Ascending aorta (tissue), 2 donors: ENCODE data around the gene LAMB1. TPM values are rescaled to one million over a fixed set of nuclear protein-coding genes. Genes with fewer than 3 reads are reported as not detected.

Experiments used
- DNase-seq, 2 donors: peaks; one replicate each; pipeline ENCODE4 v3.0.0-alpha.2; 2019; ENCODE audit warnings: low spot score in 2 of 2
- H3K27ac ChIP-seq, 2 donors: fragments of 200-600 bp; sonication (generic); one replicate each; pipeline ENCODE4 v1.5.1; 2016 to 2017; ENCODE audit warnings: mild to moderate bottlenecking in 1 of 2
- H3K27me3 ChIP-seq: fragments of 200-600 bp; sonication (generic); one replicate; pipeline ENCODE4 v1.5.1; 2017
- H3K36me3 ChIP-seq, 2 donors: fragments of 200-600 bp; sonication (generic); one replicate each; pipeline ENCODE4 v1.5.1; 2016
- H3K4me1 ChIP-seq, 2 donors: fragments of 200-600 bp; sonication (generic); one replicate each; pipeline ENCODE4 v1.5.1; 2016 to 2017; ENCODE audit warnings: mild to moderate bottlenecking in 1 of 2
- H3K4me3 ChIP-seq, 2 donors: fragments of 200-600 bp; sonication (generic); one replicate each; pipeline ENCODE4 v1.5.1; 2016 to 2017; ENCODE audit warnings: mild to moderate bottlenecking in 1 of 2
- H3K9me3 ChIP-seq, 2 donors: fragments of 200-600 bp; sonication (generic); one replicate each; pipeline ENCODE4 v1.5.1; 2016
- CTCF ChIP-seq, 3 experiments: fragments of 200-600 bp in 2 of 3; fragments of 450-650 bp in 1 of 3; sonication (generic) in 2 of 3; IDR thresholded peaks; one replicate each; pipeline ENCODE4 v1.5.1; 2016 to 2019; ENCODE audit warnings: antibody characterized with exemption in 3 of 3, mild to moderate bottlenecking in 1 of 3, moderate library complexity in 1 of 3
- intact Hi-C: fragments of 100-400 bp; cut with DNase I; formaldehyde crosslinking; loops from one replicate; pipeline ENCODE4 v1.15.1; 2023
- total RNA-seq: library from RNA; depleted of rRNA; stranded (reverse); fragments of >200 nt; gene quantifications from one replicate; pipeline ENCODE4 v1.1.0, GENCODE V29; 2016

Gene LAMB1
- total RNA-seq, 1 donor from 2014 or later = 198 TPM

GRCh38 chr7:108027239-108027638 is 24.3 kb upstream of the LAMB1 start:
- no peak overlapping the region for H3K4me3 ChIP-seq
- H3K9me3 ChIP-seq = no peaks in the 10 kb centered on the region
- H3K27me3 ChIP-seq = no peaks in the 10 kb centered on the region
- no peak for DNase-seq
- H3K36me3 ChIP-seq = no peaks in the 10 kb centered on the region
- intact Hi-C loops = loop anchor here (5.0 kb wide), 1 partner anchor 135 kb away; the partner anchor contains the start of gene DLD
- H3K4me1 ChIP-seq = peaks cover 0 to 19% of the 10 kb centered on the region in 2 donors
- H3K27ac ChIP-seq = peak overlapping the region; percentile 62 to 63
- TF ChIP-seq CTCF (IDR thresholded peaks at IDR 0.05) = no peak

GRCh38 chr7:108026647-108027046 is 23.7 kb upstream of the LAMB1 start:
- no peak for TF ChIP-seq CTCF (IDR thresholded peaks at IDR 0.05)
- Histone ChIP-seq H3K4me3 (no peak overlapping the region), H3K27me3 (no peaks in the 10 kb centered on the region), H3K36me3 (no peaks in the 10 kb centered on the region), H3K27ac (peak overlapping the region; percentile 62 to 63), H3K4me1 (peaks cover 0 to 19% of the 10 kb centered on the region in 2 donors), H3K9me3 (no peaks in the 10 kb centered on the region)
- no peak for DNase-seq
- intact Hi-C loops = loop anchor here (5.0 kb wide), 1 partner anchor 134 kb away; the partner anchor contains the start of gene DLD

- Histone ChIP-seq H3K4me1 (peaks cover 0 to 19% of the 10 kb centered on the region in 2 donors), H3K27me3 (no peaks in the 10 kb centered on the region), H3K4me3 (no peak overlapping the region), H3K9me3 (no peaks in the 10 kb centered on the region), H3K27ac (peak overlapping the region; percentile 62 to 63), H3K36me3 (no peaks in the 10 kb centered on the region)
- TF ChIP-seq CTCF (IDR thresholded peaks at IDR 0.05) = no peak
- DNase-seq = no peak
- intact Hi-C loops = loop anchor here (5.0 kb wide), 1 partner anchor 134 kb away; the partner anchor contains the start of gene DLD
Measured at GRCh38 chr7:108026116-108026515, 23.2 kb upstream of the LAMB1 start.

- TF ChIP-seq CTCF (IDR thresholded peaks at IDR 0.05) = no peak
- no peak overlapping the region for H3K27ac ChIP-seq
- no peaks in the 10 kb centered on the region for H3K9me3 ChIP-seq
- no peaks in the 10 kb centered on the region for H3K27me3 ChIP-seq
- peaks cover 0 to 12% of the 10 kb centered on the region in 2 donors for H3K4me1 ChIP-seq
- H3K36me3 ChIP-seq = no peaks in the 10 kb centered on the region
- H3K4me3 ChIP-seq = no peak overlapping the region
- intact Hi-C loops = no loop called here
- DNase-seq = no peak
Measured at GRCh38 chr7:108024538-108024937, 21.6 kb upstream of the LAMB1 start.

- Histone ChIP-seq H3K9me3 (no peaks in the 10 kb centered on the region), H3K36me3 (no peaks in the 10 kb centered on the region), H3K27me3 (no peaks in the 10 kb centered on the region), H3K4me3 (no peak overlapping the region), H3K4me1 (peaks cover 0 to 4% of the 10 kb centered on the region in 2 donors), H3K27ac (no peak overlapping the region)
- intact Hi-C loops = no loop called here
- no peak for DNase-seq
- TF ChIP-seq CTCF (IDR thresholded peaks at IDR 0.05) = no peak
Measured at GRCh38 chr7:108020585-108020984, 17.6 kb upstream of the LAMB1 start.

GRCh38 chr7:108018668-108019067 is 15.7 kb upstream of the LAMB1 start:
- no peak for DNase-seq
- H3K27ac ChIP-seq = no peak overlapping the region
- TF ChIP-seq CTCF (IDR thresholded peaks at IDR 0.05) = no peak
- no peaks in the 10 kb centered on the region for H3K9me3 ChIP-seq
- peaks cover 0 to 4% of the 10 kb centered on the region in 2 donors for H3K4me1 ChIP-seq
- intact Hi-C loops = no loop called here
- H3K27me3 ChIP-seq = no peaks in the 10 kb centered on the region
- H3K4me3 ChIP-seq = no peak overlapping the region
- H3K36me3 ChIP-seq = no peaks in the 10 kb centered on the region
